HepG2 (cell line): Measurements from ENCODE around the gene SAYSD1. TPM values are rescaled to one million over a fixed set of nuclear protein-coding genes. Genes with fewer than 3 reads are reported as not detected.

Source experiments
- ATAC-seq: fragments of 200-7000 bp; cut with Tn5 transposase; 3 replicates; pipeline ENCODE4 v1.9.1; 2020; ENCODE audit warnings: mild to moderate bottlenecking, moderate library complexity
- BruUV-seq: library from RNA; stranded (reverse); fragments of 400-500 nt; replicated peaks from 2 replicates; lab custom pipeline; 2021; lab: Mats Ljungman, UMichigan
- CTCF ChIA-PET: fragments of 300-600 bp; formaldehyde crosslinking; extraction: SDS; loops from one replicate; lab custom pipeline; 2021; ENCODE audit warnings: low total read pairs, inconsistent platforms, low intra/inter-chr PET ratio; lab: Yijun Ruan, JAX
- POLR2A ChIA-PET: fragments of 350-600 bp; sonication (Branson Sonifier 250); formaldehyde crosslinking; loops from one replicate; lab custom pipeline; 2020; ENCODE audit warnings: antibody characterized with exemption, inconsistent platforms; lab: Yijun Ruan, JAX
- DNase-seq: peaks from one replicate; pipeline ENCODE4 v3.0.0-alpha.2; 2015; ENCODE audit warnings: low spot score
- FAIRE-seq: peaks from 3 replicates; lab custom pipeline; 2011; peaks lifted over from hg19 to GRCh38; lab: Jason Lieb, UNC
- H2AFZ ChIP-seq: one replicate; pipeline ENCODE4 v1.6.1; 2011; ENCODE audit warnings: low read length, inconsistent platforms
- H3K27ac ChIP-seq: fragments of 300-600 bp; 3 replicates; pipeline ENCODE4 v1.8.0; 2011; ENCODE audit warnings: mixed run types, mild to moderate bottlenecking, mixed read lengths, low read length, inconsistent platforms; ENCODE audit not compliant: insufficient read depth; ENCODE audit errors: extremely low read length
- H3K27me3 ChIP-seq, 2 experiments: fragments of 200-600 bp in 1 of 2; 2 replicates in 1 of 2; 3 replicates in 1 of 2; pipeline versions ENCODE4 v1.6.0 to v1.8.0; 2011; ENCODE audit warnings: low read length in 2 of 2, mild to moderate bottlenecking in 2 of 2, moderate library complexity in 2 of 2, inconsistent platforms in 1 of 2; ENCODE audit not compliant: insufficient read depth in 2 of 2, control insufficient read depth in 1 of 2
- H3K36me3 ChIP-seq, 2 experiments: fragments of 200-600 bp in 1 of 2; replicated peaks in 1 of 2; 2 replicates in 1 of 2; 3 replicates in 1 of 2; pipeline versions ENCODE4 v1.5.1 to v1.8.0; 2011; ENCODE audit warnings: low read length in 2 of 2, inconsistent platforms in 1 of 2; ENCODE audit not compliant: insufficient read depth in 2 of 2, control insufficient read depth in 1 of 2
- H3K4me1 ChIP-seq: 2 replicates; pipeline ENCODE4 v1.5.1; 2012; ENCODE audit warnings: low read length, inconsistent platforms; ENCODE audit not compliant: insufficient read depth
- H3K4me2 ChIP-seq: 2 replicates; pipeline ENCODE4 v1.6.0; 2011; ENCODE audit warnings: low read depth, low read length, inconsistent platforms
- H3K4me3 ChIP-seq, 3 experiments: fragments of 200-600 bp in 1 of 3; sonication (generic), shearing (Covaris generic) in 1 of 3; replicated peaks in 1 of 3; 2 replicates each; pipeline ENCODE4 v1.5.1; 2011 to 2016; ENCODE audit warnings: low read length in 3 of 3, inconsistent platforms in 2 of 3, low read depth in 2 of 3, mild to moderate bottlenecking in 2 of 3, control low read depth in 1 of 3, mixed read lengths in 1 of 3; ENCODE audit not compliant: insufficient read depth in 1 of 3
- H3K79me2 ChIP-seq: one replicate; pipeline ENCODE4 v1.6.1; 2011; ENCODE audit warnings: low read length, inconsistent platforms; ENCODE audit not compliant: insufficient read depth
- H3K9ac ChIP-seq: 2 replicates; pipeline ENCODE4 v1.6.0; 2011; ENCODE audit warnings: mild to moderate bottlenecking, low read depth, low read length, inconsistent platforms; ENCODE audit not compliant: insufficient read depth
- H3K9me3 ChIP-seq: 2 replicates; pipeline ENCODE4 v1.5.1; 2012; ENCODE audit warnings: mild to moderate bottlenecking, low read length
- H4K20me1 ChIP-seq: 2 replicates; pipeline ENCODE4 v1.6.0; 2011; ENCODE audit warnings: inconsistent platforms, mild to moderate bottlenecking, low read length, moderate library complexity; ENCODE audit not compliant: insufficient read depth
- ARNT ChIP-seq: fragments of 450-650 bp; IDR thresholded peaks from 2 replicates; pipeline ENCODE4 v1.6.1; 2017
- EHMT2 ChIP-seq: fragments of 200-600 bp; sonication (generic); IDR thresholded peaks from 2 replicates; pipeline ENCODE4 v1.7.0; 2017; ENCODE audit warnings: antibody characterized with exemption, low read depth, low read length, borderline replicate concordance
- GTF2F1 ChIP-seq: fragments of 150-350 bp; IDR thresholded peaks from 2 replicates; pipeline ENCODE4 v1.6.1; 2014; ENCODE audit warnings: low read length
- JARID2 ChIP-seq: sonication (generic); formaldehyde crosslinking; IDR thresholded peaks from 2 replicates; pipeline ENCODE4 v1.8.1; 2023; ENCODE audit warnings: missing genetic modification reagents, inconsistent platforms; ENCODE audit not compliant: insufficient replicate concordance
- YEATS2 ChIP-seq: sonication (generic); formaldehyde crosslinking; IDR thresholded peaks from 2 replicates; pipeline ENCODE4 v1.4.0; 2020; ENCODE audit warnings: missing genetic modification reagents, borderline replicate concordance
- ZNF136 ChIP-seq: sonication (generic); formaldehyde crosslinking; IDR thresholded peaks from 2 replicates; pipeline ENCODE4 v1.8.1; 2022; ENCODE audit warnings: low read depth, mild to moderate bottlenecking, moderate library complexity, missing genetic modification reagents
- ZNF138 ChIP-seq: sonication (generic); formaldehyde crosslinking; IDR thresholded peaks from 2 replicates; pipeline ENCODE4 v1.5.0; 2020; ENCODE audit warnings: mild to moderate bottlenecking, low read depth, missing genetic modification reagents
- ZNF274 ChIP-seq: sonication (generic); formaldehyde crosslinking; IDR thresholded peaks from 2 replicates; pipeline ENCODE4 v1.5.1; 2020; ENCODE audit warnings: mild to moderate bottlenecking, missing genetic modification reagents
- whole genome bisulfite sequencing: methylation state at CpG from one replicate; pipeline ENCODE4 v1.1.6; 2017; ENCODE audit warnings: low lambda C conversion rate; 5-methylcytosine and 5-hydroxymethylcytosine counted together
- in situ Hi-C: cut with HindIII; loops from 2 replicates; pipeline ENCODE4 v1.10.0; 2017; ENCODE audit warnings: low pct_unique_long_range_greater_than_20kb; ENCODE audit not compliant: extremely low pct_ligation_motif_present
- intact Hi-C: fragments of 100-400 bp; cut with micrococcal nuclease; formaldehyde crosslinking; loops from one replicate; pipeline ENCODE4 v1.10.0; 2022; ENCODE audit not compliant: unreplicated experiment
- polyA plus RNA-seq, 8 experiments: library from polyadenylated mRNA; depleted of rRNA in 3 of 8; stranded (reverse) in 7 of 8; unstranded in 1 of 8; fragments of >200 nt; fragmentation: Illumina TruSeq in 4 of 8; extraction: Trizol in 4 of 8; gene quantifications; 2 replicates each; pipeline versions ENCODE4 v1.2.1 to v1.2.3, GENCODE V29; 2011 to 2016; ENCODE audit warnings: low read depth in 4 of 8, missing spikeins in 1 of 8, mixed read lengths in 1 of 8; ENCODE audit not compliant: insufficient read depth in 1 of 8
- total RNA-seq, 5 experiments: library from RNA; depleted of rRNA; stranded (reverse); fragments of >200 nt; fragmentation: Illumina TruSeq; extraction: Trizol; gene quantifications; 2 replicates each; pipeline ENCODE4 v1.2.3, GENCODE V29; 2016; ENCODE audit warnings: low read depth in 1 of 5
- TF ChIP-seq, protein P1 (sequence below): sonication (generic); formaldehyde crosslinking; IDR thresholded peaks from 2 replicates; pipeline ENCODE4 v1.4.0; 2020; ENCODE audit warnings: missing genetic modification reagents
- TF ChIP-seq, protein P2 (sequence below), 2 experiments: sonication (generic) in 1 of 2; formaldehyde crosslinking in 1 of 2; IDR thresholded peaks; 2 replicates each; pipeline versions ENCODE4 v1.4.0 to v1.6.1; 2016 to 2020; ENCODE audit warnings: borderline replicate concordance in 1 of 2, low read depth in 1 of 2, mild to moderate bottlenecking in 1 of 2, missing genetic modification reagents in 1 of 2
- TF ChIP-seq, protein P3 (sequence below): sonication (generic); formaldehyde crosslinking; IDR thresholded peaks from 2 replicates; pipeline ENCODE4 v1.5.1; 2020; ENCODE audit warnings: missing genetic modification reagents, mild to moderate bottlenecking, borderline replicate concordance
- TF ChIP-seq, protein P4 (sequence below): sonication (generic); formaldehyde crosslinking; IDR thresholded peaks from 2 replicates; pipeline ENCODE4 v1.5.1; 2020; ENCODE audit warnings: missing genetic modification reagents, mild to moderate bottlenecking, borderline replicate concordance

The SAYSD1 gene
- total and polyA plus RNA-seq, 2 of the 13 experiments (the other 11 are each of a cell fraction or from before 2014, with no cell fraction given): 10.1 to 16.0 TPM

DNA sequence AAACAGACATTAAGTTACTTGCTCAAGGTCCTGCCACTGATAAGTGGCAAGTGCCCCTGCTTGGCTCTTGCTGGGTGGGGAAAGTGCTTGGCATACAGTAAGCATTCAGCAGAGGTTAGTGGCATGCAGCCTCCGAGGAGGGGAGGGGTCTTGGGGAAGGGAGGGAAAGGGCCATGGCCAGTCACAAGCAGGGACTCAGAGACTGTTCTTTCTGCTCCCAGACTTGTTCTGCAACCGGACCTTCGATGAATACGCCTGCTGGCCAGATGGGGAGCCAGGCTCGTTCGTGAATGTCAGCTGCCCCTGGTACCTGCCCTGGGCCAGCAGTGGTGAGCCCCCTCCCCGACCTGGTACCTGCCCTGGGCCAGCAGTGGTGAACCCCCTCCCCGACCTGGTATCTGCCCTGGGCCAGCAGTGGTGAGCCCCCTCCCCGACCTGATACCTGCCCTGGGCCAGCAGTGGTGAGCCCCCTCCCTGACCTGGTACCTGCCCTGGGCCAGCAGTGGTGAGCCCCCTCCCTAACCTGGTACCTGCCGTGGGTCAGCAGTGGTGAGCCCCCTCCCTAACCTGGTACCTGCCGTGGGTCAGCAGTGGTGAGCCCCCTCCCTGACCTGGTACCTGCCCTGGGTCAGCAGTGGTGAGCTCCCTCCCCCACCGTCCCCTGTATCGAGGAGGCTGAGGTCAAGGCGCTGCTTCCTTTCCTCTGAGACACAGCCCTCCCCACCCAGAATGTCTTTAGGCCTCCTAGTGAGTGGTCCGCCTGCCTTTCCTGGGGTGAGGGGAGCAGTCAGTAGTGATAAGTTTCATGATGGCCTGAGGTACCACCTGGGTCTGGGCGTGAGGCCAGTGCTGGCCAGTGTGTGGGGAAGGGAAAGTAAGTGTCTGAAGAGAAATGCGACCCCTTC is 57.5 kb downstream of the SAYSD1 start:
- no peak for DNase-seq
- Histone ChIP-seq H3K27me3 (peaks cover 0 to 33% of the 10 kb centered on the region in 2 experiments; a peak in 3 of 5 replicates), H3K36me3 (no peaks in the 10 kb centered on the region), H3K79me2 (no peaks in the 10 kb centered on the region), H3K9ac (no peak overlapping the region), H3K9me3 (no peaks in the 10 kb centered on the region), H3K4me3 (no peak overlapping the region), H4K20me1 (no peaks in the 10 kb centered on the region), H3K27ac (no peak overlapping the region), H3K4me2 (no peak overlapping the region), H2AFZ (no peak overlapping the region), H3K4me1 (no peaks in the 10 kb centered on the region)
- intact Hi-C loops: no loop called here
- no peak for ATAC-seq
- POLR2A ChIA-PET: no interaction called here
- FAIRE-seq: no peak
- WGBS: 6% methylated on average over 9 of the region's 17 CpGs
- in situ Hi-C loops: no loop called here
- CTCF ChIA-PET: no interaction called here
- no TSS peak for BruUV-seq
- TF ChIP-seq ZNF274 (CRISPR knock-in tag) (no peak), JARID2 (CRISPR knock-in tag) (no peak), ZNF136 (CRISPR knock-in tag) (no peak), ZNF138 (CRISPR knock-in tag) (no peak), ARNT (no peak), EHMT2 (no peak), GTF2F1 (no peak), YEATS2 (CRISPR knock-in tag) (no peak)
- TF ChIP-seq, protein P1, sequence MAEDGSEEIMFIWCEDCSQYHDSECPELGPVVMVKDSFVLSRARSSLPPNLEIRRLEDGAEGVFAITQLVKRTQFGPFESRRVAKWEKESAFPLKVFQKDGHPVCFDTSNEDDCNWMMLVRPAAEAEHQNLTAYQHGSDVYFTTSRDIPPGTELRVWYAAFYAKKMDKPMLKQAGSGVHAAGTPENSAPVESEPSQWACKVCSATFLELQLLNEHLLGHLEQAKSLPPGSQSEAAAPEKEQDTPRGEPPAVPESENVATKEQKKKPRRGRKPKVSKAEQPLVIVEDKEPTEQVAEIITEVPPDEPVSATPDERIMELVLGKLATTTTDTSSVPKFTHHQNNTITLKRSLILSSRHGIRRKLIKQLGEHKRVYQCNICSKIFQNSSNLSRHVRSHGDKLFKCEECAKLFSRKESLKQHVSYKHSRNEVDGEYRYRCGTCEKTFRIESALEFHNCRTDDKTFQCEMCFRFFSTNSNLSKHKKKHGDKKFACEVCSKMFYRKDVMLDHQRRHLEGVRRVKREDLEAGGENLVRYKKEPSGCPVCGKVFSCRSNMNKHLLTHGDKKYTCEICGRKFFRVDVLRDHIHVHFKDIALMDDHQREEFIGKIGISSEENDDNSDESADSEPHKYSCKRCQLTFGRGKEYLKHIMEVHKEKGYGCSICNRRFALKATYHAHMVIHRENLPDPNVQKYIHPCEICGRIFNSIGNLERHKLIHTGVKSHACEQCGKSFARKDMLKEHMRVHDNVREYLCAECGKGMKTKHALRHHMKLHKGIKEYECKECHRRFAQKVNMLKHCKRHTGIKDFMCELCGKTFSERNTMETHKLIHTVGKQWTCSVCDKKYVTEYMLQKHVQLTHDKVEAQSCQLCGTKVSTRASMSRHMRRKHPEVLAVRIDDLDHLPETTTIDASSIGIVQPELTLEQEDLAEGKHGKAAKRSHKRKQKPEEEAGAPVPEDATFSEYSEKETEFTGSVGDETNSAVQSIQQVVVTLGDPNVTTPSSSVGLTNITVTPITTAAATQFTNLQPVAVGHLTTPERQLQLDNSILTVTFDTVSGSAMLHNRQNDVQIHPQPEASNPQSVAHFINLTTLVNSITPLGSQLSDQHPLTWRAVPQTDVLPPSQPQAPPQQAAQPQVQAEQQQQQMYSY (CRISPR knock-in tag): no peak
- TF ChIP-seq, protein P2, sequence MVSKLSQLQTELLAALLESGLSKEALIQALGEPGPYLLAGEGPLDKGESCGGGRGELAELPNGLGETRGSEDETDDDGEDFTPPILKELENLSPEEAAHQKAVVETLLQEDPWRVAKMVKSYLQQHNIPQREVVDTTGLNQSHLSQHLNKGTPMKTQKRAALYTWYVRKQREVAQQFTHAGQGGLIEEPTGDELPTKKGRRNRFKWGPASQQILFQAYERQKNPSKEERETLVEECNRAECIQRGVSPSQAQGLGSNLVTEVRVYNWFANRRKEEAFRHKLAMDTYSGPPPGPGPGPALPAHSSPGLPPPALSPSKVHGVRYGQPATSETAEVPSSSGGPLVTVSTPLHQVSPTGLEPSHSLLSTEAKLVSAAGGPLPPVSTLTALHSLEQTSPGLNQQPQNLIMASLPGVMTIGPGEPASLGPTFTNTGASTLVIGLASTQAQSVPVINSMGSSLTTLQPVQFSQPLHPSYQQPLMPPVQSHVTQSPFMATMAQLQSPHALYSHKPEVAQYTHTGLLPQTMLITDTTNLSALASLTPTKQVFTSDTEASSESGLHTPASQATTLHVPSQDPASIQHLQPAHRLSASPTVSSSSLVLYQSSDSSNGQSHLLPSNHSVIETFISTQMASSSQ (IDR thresholded peaks at IDR 0.05; ENCODE audit: low read depth): no peak
- TF ChIP-seq, protein P2 (CRISPR knock-in tag; IDR thresholded peaks at IDR 0.05; ENCODE audit: borderline replicate concordance): no peak
- TF ChIP-seq, protein P3, sequence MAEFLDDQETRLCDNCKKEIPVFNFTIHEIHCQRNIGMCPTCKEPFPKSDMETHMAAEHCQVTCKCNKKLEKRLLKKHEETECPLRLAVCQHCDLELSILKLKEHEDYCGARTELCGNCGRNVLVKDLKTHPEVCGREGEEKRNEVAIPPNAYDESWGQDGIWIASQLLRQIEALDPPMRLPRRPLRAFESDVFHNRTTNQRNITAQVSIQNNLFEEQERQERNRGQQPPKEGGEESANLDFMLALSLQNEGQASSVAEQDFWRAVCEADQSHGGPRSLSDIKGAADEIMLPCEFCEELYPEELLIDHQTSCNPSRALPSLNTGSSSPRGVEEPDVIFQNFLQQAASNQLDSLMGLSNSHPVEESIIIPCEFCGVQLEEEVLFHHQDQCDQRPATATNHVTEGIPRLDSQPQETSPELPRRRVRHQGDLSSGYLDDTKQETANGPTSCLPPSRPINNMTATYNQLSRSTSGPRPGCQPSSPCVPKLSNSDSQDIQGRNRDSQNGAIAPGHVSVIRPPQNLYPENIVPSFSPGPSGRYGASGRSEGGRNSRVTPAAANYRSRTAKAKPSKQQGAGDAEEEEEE (CRISPR knock-in tag): no peak
- TF ChIP-seq, protein P4, sequence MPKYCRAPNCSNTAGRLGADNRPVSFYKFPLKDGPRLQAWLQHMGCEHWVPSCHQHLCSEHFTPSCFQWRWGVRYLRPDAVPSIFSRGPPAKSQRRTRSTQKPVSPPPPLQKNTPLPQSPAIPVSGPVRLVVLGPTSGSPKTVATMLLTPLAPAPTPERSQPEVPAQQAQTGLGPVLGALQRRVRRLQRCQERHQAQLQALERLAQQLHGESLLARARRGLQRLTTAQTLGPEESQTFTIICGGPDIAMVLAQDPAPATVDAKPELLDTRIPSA (CRISPR knock-in tag): no peak
